Measurements from ENCODE around the gene RARG.

RARG gene

DNA sequence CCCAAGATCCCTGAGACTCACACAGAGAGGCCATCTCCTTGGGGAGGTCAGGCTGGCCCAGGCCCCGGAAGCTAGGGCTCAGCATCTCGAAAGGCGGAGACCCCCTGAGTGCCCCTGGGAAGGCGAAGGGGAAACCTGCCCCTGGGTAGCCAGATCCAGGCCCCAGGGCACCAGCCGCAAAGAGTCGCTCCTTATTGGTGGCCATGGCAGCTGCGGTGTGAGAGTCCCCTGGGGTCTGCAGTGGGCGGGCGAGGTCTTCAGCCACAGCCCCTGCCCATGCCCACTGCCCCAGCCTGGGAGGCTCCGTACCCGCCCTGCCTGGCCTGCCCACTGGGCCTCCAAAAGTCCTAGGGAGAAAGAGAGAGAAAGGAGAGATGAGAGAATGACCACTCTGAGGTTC is 4.7 kb downstream of the RARG start:
- TF ChIP-seq CTCF (IDR thresholded peaks at IDR 0.05; ENCODE audit: low read depth, low read length), result no peak
- H3K4me3 ChIP-seq (ENCODE audit: low read depth, low read length), result no peak overlapping the region

DNA sequence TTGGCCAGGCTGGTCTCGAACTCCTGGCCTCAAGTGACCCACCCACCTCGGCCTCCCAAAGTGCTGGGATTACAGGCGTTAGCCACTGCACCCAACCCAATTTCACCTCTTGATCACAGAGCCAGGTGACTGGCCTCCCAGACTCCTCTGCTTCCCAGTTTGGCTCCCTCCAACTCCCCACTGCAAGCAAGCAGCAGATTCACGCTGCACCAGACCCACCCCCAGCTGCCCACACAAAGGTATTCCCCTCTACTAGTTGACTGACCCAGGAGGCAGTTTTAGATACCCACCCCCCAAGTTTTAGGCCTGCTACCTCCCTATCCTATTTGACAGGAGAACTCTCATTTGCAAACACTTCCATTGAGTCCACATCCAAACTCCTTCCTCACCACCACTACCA is 5.2 kb downstream of the RARG start:
- H3K4me3 ChIP-seq (ENCODE audit: low read depth, low read length), result no peak overlapping the region
- TF ChIP-seq CTCF (IDR thresholded peaks at IDR 0.05; ENCODE audit: low read depth, low read length), result no peak

GRCh38 chr12:53225635-53226424 is 6.2 kb downstream of the RARG start:
- TF ChIP-seq CTCF (IDR thresholded peaks at IDR 0.05; ENCODE audit: low read depth, low read length), result no peak
- no peak overlapping the region for H3K4me3 ChIP-seq (ENCODE audit: low read depth, low read length)

- no peak overlapping the region for H3K4me3 ChIP-seq (ENCODE audit: low read depth, low read length)
- no peak for TF ChIP-seq CTCF (IDR thresholded peaks at IDR 0.05; ENCODE audit: low read depth, low read length)
Measured at GRCh38 chr12:53224897-53225634, 6.9 kb downstream of the RARG start.

DNA sequence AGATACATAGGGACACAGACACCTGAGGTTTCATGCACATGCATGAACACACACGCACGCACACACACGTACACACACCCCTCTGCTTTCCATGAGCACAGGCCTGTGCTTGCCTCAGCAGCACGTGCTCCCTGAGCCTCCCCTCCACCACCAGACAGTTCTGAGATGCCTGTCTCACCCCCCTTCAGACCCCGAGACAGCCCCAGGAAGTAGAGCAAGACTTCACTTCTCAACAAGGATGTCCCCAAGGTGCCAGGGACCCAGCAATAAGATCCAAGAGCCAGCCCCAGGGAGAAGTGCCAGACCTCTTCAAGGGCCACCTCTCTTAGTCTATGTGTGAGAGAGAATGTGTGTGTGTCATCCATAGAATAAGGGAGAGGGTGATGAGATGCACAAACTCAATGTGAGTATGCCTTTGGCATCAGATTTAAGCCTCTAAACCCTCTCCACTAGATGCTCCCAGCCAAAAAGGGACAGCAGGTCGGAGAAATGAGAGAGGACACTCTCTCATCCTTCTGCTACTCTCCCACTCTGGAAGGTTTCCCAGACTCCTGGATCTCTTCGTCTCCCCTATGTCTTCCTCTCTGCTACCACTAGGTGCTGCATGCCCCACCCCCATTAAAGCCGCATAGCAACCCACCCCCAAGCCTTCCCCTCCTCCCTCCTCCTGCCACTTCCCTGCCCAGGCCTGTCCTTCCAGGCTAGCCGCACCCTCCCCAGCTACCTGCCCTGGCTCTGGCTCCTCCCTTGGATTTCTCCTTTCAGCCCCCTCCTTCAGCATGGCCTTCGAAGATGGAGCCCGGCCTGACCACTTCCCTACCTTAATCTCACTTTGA is 7.7 kb downstream of the RARG start:
- no peak overlapping the region for H3K4me3 ChIP-seq (ENCODE audit: low read depth, low read length)

DNA sequence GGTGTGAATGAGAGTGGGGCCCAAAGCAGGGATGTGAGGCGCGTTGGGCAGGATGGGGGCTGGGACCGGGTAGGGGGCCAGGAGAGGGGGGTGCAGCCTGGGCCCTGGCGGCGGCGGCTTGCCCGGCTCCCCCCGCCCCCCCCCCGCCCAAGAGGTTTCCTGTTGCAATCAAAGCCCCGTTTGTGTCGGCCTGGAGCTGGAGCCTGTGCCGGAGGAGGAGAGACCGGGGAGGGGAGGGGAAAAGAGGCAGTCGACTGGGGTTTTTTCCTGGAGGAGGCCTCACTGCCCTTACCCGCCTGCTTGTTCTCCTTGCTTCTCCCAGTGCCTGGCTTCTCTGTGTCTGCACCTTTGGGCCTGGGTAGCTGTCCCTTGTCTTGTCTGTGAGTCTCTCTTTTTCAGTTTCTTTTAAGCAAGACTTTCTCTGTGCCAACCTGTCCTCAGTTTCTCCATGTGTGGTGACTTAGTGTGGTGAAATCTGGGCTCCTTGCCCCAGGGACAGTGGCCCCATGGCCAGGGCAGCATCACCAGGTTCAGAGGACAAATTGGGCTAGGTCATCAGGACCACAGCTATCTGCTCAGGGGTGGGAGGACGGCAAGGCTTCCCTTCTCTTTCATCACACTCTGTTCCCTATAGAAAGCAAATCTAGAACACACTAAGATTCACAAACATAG is 8.5 kb downstream of the RARG start:
- no peak for TF ChIP-seq CTCF (IDR thresholded peaks at IDR 0.05; ENCODE audit: low read depth, low read length)
- H3K4me3 ChIP-seq (ENCODE audit: low read depth, low read length), result no peak overlapping the region

More for the DNA sequence above, 7.7 kb downstream of the RARG start:
- no peak for TF ChIP-seq CTCF (IDR thresholded peaks at IDR 0.05; ENCODE audit: low read depth, low read length)
